CD4-positive, alpha-beta T cell treated with Interleukin-6 for 4 hours (primary cell): ENCODE data around the gene P4HA3.

Experiments
- DNase-seq: peaks from one replicate; pipeline ENCODE4 v3.0.0-alpha.2; 2020; ENCODE audit warnings: mixed read lengths

Gene P4HA3

GRCh38 chr11:74316772-74317505 lies 5.5 kb upstream of the P4HA3 start:
- no peak for DNase-seq

- DNase-seq, result no peak
Observed at GRCh38 chr11:74312326-74312725, 886 bp upstream of the P4HA3 start.

GRCh38 chr11:74310857-74311256 lies 583 bp downstream of the P4HA3 start:
- DNase-seq, result no peak

- no peak for DNase-seq
Observed at GRCh38 chr11:74307434-74307833, 4.0 kb downstream of the P4HA3 start.

GRCh38 chr11:74306435-74307175 lies 4.8 kb downstream of the P4HA3 start:
- DNase-seq, result no peak

- DNase-seq, result no peak
Observed at GRCh38 chr11:74299015-74299414, 12.4 kb downstream of the P4HA3 start.

- DNase-seq, result no peak
Observed at GRCh38 chr11:74297484-74297883, 14.0 kb downstream of the P4HA3 start.

- no peak for DNase-seq
Observed at GRCh38 chr11:74288911-74289310, 22.5 kb downstream of the P4HA3 start.

GRCh38 chr11:74288161-74288560 lies 23.3 kb downstream of the P4HA3 start:
- DNase-seq, result no peak

- DNase-seq, result no peak
Observed at GRCh38 chr11:74284466-74284865, 27.0 kb downstream of the P4HA3 start.

GRCh38 chr11:74283580-74284180 lies 27.8 kb downstream of the P4HA3 start:
- no peak for DNase-seq

- no peak for DNase-seq
Observed at GRCh38 chr11:74282914-74283371, 28.5 kb downstream of the P4HA3 start.

- DNase-seq, result no peak
Observed at GRCh38 chr11:74282421-74282820, 29.0 kb downstream of the P4HA3 start.

- no peak for DNase-seq
Observed at GRCh38 chr11:74280494-74280893, 30.9 kb downstream of the P4HA3 start.

- DNase-seq, result no peak
Observed at GRCh38 chr11:74279256-74279655, 32.2 kb downstream of the P4HA3 start.

GRCh38 chr11:74278721-74279161 lies 32.7 kb downstream of the P4HA3 start:
- no peak for DNase-seq

GRCh38 chr11:74278103-74278502 lies 33.3 kb downstream of the P4HA3 start:
- DNase-seq, result no peak

GRCh38 chr11:74276581-74276980 lies 34.9 kb downstream of the P4HA3 start:
- DNase-seq, result no peak

GRCh38 chr11:74272276-74272675 lies 39.2 kb downstream of the P4HA3 start:
- DNase-seq, result no peak

- DNase-seq, result peak; percentile 19
Observed at GRCh38 chr11:74269161-74269811, 42.2 kb downstream of the P4HA3 start.

GRCh38 chr11:74268456-74268855 lies 43.0 kb downstream of the P4HA3 start:
- DNase-seq, result no peak

- no peak for DNase-seq
Observed at GRCh38 chr11:74267014-74267413, 44.4 kb downstream of the P4HA3 start.

GRCh38 chr11:74265256-74265655 lies 46.2 kb downstream of the P4HA3 start:
- no peak for DNase-seq
